ENCODE results near the gene STAT3.

The STAT3 gene

GRCh38 chr17:42268236-42268635 is 120.0 kb downstream of the STAT3 start:
- TF ChIP-seq, protein P1, sequence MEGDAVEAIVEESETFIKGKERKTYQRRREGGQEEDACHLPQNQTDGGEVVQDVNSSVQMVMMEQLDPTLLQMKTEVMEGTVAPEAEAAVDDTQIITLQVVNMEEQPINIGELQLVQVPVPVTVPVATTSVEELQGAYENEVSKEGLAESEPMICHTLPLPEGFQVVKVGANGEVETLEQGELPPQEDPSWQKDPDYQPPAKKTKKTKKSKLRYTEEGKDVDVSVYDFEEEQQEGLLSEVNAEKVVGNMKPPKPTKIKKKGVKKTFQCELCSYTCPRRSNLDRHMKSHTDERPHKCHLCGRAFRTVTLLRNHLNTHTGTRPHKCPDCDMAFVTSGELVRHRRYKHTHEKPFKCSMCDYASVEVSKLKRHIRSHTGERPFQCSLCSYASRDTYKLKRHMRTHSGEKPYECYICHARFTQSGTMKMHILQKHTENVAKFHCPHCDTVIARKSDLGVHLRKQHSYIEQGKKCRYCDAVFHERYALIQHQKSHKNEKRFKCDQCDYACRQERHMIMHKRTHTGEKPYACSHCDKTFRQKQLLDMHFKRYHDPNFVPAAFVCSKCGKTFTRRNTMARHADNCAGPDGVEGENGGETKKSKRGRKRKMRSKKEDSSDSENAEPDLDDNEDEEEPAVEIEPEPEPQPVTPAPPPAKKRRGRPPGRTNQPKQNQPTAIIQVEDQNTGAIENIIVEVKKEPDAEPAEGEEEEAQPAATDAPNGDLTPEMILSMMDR (IDR thresholded peaks at IDR 0.05), result no peak

DNA sequence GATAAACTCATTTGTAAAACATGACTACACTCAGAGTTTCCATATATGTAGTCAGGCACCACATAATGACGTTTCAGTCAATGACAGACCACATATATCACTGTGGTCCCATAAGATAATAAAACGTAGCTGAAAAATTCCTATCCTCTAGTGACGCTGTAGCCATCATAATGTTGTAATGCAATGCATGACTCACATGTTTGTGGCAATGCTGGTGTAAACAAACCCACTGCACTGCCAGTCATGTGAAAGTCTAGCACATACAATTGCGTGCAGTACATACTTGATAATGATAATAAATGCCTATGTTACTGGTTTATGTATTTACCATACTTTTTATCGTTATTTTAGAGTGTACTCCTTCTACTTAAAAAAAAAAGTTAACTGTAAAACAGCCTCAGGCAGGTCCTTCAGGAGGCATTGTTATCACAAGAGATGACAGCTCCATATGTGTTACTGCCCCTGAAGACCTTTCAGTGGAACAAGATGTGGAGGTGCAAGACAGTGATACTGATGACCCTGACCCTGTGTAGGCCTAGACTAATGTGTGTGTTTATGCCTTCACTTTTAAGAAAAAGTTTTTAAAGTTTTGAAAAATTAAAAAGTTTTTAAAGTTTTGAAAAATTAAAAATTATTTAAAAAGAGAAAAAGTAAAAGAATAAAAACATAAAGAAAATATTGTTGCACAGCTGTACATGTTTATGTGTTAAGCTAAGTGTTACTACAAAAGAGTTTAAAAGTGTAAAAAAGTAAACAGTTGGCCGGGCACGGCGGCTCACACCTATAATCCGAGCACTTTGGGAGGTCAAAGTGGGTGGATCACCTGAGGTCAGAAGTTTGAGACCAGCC is 121.1 kb downstream of the STAT3 start:
- TF ChIP-seq, protein P1 (IDR thresholded peaks at IDR 0.05), result no peak

DNA sequence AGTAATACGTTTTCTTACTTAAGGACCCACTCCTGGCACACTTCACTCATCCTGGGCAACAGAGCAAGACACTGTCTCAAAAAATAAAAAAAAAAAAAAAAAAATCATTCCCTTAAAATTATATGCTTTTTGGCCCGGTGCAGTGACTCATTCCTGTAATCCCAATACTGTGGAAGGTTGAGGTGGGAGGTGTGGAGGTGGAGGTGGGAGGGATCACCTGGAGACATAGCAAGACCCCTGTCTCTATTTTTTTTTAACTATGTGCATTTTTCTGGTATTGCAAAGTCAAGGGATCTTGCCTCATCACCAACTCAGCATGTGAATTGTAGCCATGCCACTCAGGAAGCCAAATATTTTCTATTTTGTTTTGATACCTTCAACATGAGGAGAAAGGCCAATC is 121.8 kb downstream of the STAT3 start:
- TF ChIP-seq, protein P1 (IDR thresholded peaks at IDR 0.05), result no peak
